Progenitor cell of endocrine pancreas (in vitro differentiated cells): Measurements from ENCODE around the gene SYNPO2. TPM values are rescaled to one million over a fixed set of nuclear protein-coding genes. Genes with fewer than 3 reads are reported as not detected.

Source experiments
- DNase-seq: peaks from one replicate; pipeline ENCODE4 v3.0.0; 2021; ENCODE audit warnings: low spot score; ENCODE audit not compliant: unreplicated experiment
- H3K27ac Mint-ChIP-seq: 2 replicates; pipeline ENCODE4 v1.8.0; 2021; ENCODE audit warnings: mild to moderate bottlenecking, moderate library complexity, mixed read lengths
- H3K27me3 Mint-ChIP-seq: 2 replicates; pipeline ENCODE4 v1.8.0; 2021; ENCODE audit warnings: mixed read lengths
- H3K36me3 Mint-ChIP-seq: 2 replicates; pipeline ENCODE4 v1.8.0; 2022; ENCODE audit warnings: mixed read lengths; ENCODE audit not compliant: insufficient read depth
- H3K4me1 Mint-ChIP-seq: 2 replicates; pipeline ENCODE4 v1.8.0; 2021; ENCODE audit warnings: low read depth, mixed read lengths
- H3K4me3 Mint-ChIP-seq: 2 replicates; pipeline ENCODE4 v1.8.0; 2021; ENCODE audit warnings: low read depth, mild to moderate bottlenecking, moderate library complexity, mixed read lengths
- H3K9me3 Mint-ChIP-seq: 2 replicates; pipeline ENCODE4 v1.8.0; 2021; ENCODE audit warnings: low read depth, mixed read lengths
- CTCF ChIP-seq: fragments of 200-600 bp; sonication (generic); IDR thresholded peaks from one replicate; pipeline ENCODE4 v1.5.0; 2021; ENCODE audit warnings: antibody characterized with exemption, mild to moderate bottlenecking; ENCODE audit not compliant: unreplicated experiment
- total RNA-seq: library from RNA; stranded (reverse); gene quantifications from 2 replicates; pipeline ENCODE4 v1.2.1, GENCODE V29; 2021

SYNPO2 gene
- total RNA-seq, 1 donor from 2014 or later, result 1.3 TPM

- H3K9me3 Mint-ChIP-seq, result peaks cover 3% of the 10 kb centered on the region
- no peaks in the 10 kb centered on the region for H3K27me3 Mint-ChIP-seq
- no peak overlapping the region for H3K27ac Mint-ChIP-seq
- TF ChIP-seq CTCF, result no peak
- H3K4me1 Mint-ChIP-seq, result no peaks in the 10 kb centered on the region
- no peak overlapping the region for H3K4me3 Mint-ChIP-seq
- DNase-seq, result no peak
- no peaks in the 10 kb centered on the region for H3K36me3 Mint-ChIP-seq
These were observed 30.9 kb upstream of the SYNPO2 start for GRCh38 chr4:118857760-118858159.

DNA sequence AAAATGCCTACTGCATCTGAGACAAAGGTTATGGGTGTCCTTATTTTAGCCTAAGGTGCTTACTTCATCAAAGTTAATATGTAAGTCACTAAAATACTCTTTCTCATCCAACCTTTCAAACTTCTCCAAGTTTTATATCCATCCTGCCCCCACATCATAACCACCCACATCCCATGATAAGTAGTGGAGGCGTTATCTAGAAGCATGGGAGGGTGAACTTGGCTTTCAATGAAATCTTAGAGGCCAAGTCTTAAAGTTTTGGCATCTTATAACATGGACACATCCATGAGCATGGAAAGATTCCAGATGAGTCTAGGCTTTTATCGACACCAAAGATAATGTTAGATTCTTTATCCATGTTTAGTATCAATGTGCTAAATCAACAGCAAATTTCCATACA lies 29.9 kb upstream of the SYNPO2 start:
- DNase-seq, result no peak
- no peaks in the 10 kb centered on the region for H3K27me3 Mint-ChIP-seq
- no peak overlapping the region for H3K27ac Mint-ChIP-seq
- no peak overlapping the region for H3K4me3 Mint-ChIP-seq
- H3K36me3 Mint-ChIP-seq, result no peaks in the 10 kb centered on the region
- peaks cover 3% of the 10 kb centered on the region for H3K9me3 Mint-ChIP-seq
- TF ChIP-seq CTCF, result no peak
- no peaks in the 10 kb centered on the region for H3K4me1 Mint-ChIP-seq

GRCh38 chr4:118865091-118865708 lies 23.5 kb upstream of the SYNPO2 start:
- no peaks in the 10 kb centered on the region for H3K4me1 Mint-ChIP-seq
- peak; percentile 61 for TF ChIP-seq CTCF
- no peak overlapping the region for H3K4me3 Mint-ChIP-seq
- no peaks in the 10 kb centered on the region for H3K9me3 Mint-ChIP-seq
- no peak overlapping the region for H3K27ac Mint-ChIP-seq
- H3K27me3 Mint-ChIP-seq, result peaks cover 4% of the 10 kb centered on the region
- peak; percentile 13 for DNase-seq
- H3K36me3 Mint-ChIP-seq, result no peaks in the 10 kb centered on the region

DNA sequence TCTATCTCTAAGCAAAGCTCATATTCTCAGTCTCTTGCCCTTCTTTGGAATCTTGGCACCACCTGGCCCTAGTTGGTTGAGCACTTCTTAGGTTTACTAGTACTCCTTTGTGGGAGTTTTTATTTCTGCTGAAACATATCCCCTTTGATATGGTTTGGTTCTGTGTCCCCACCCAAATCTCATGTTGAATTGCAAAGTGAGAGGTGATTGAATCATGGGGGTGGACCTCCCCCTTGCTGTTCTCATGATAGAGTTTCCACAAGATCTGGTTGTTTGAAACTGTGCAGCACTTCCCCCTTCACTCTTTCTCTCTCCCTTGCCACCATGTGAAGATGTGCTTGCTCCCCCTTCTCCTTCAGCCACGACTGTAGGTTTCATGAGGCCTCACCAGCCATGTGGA lies 22.2 kb upstream of the SYNPO2 start:
- Mint-ChIP-seq H3K27me3 (peaks cover 4% of the 10 kb centered on the region), H3K4me3 (no peak overlapping the region), H3K27ac (no peak overlapping the region), H3K4me1 (no peaks in the 10 kb centered on the region), H3K9me3 (no peaks in the 10 kb centered on the region), H3K36me3 (no peaks in the 10 kb centered on the region)
- no peak for TF ChIP-seq CTCF
- no peak for DNase-seq

- no peak for TF ChIP-seq CTCF
- no peak for DNase-seq
- Mint-ChIP-seq H3K9me3 (no peaks in the 10 kb centered on the region), H3K4me1 (no peaks in the 10 kb centered on the region), H3K4me3 (no peak overlapping the region), H3K27ac (no peak overlapping the region), H3K36me3 (no peaks in the 10 kb centered on the region), H3K27me3 (peaks cover 4% of the 10 kb centered on the region)
These were observed 21.2 kb upstream of the SYNPO2 start for GRCh38 chr4:118867311-118868067.
